Measurements from ENCODE around the gene ANXA10.

DNA sequence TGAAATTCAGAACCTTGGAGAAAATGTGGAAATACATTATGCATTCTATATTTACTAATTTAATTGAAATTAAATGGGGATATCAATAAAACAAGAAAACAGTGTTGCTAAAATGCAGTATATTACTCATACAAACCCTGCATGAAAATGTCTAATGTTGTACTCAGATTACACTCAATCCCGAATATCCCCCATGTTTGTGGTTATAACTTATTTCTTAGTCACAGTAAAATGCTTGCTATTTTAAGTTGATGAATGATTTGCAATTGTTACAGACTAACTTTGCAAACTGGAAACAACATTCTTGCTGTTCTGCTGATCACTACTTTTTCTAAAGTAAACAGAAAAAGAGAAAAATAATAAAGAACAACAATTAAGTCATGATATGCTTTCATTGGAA, 33.1 kb upstream of the ANXA10 start:
- TF ChIP-seq, protein P1, sequence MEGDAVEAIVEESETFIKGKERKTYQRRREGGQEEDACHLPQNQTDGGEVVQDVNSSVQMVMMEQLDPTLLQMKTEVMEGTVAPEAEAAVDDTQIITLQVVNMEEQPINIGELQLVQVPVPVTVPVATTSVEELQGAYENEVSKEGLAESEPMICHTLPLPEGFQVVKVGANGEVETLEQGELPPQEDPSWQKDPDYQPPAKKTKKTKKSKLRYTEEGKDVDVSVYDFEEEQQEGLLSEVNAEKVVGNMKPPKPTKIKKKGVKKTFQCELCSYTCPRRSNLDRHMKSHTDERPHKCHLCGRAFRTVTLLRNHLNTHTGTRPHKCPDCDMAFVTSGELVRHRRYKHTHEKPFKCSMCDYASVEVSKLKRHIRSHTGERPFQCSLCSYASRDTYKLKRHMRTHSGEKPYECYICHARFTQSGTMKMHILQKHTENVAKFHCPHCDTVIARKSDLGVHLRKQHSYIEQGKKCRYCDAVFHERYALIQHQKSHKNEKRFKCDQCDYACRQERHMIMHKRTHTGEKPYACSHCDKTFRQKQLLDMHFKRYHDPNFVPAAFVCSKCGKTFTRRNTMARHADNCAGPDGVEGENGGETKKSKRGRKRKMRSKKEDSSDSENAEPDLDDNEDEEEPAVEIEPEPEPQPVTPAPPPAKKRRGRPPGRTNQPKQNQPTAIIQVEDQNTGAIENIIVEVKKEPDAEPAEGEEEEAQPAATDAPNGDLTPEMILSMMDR (IDR thresholded peaks at IDR 0.05), result no peak
- no peak for TF ChIP-seq CREB1 (CRISPR knock-in tag; IDR thresholded peaks at IDR 0.05)

Measured in WTC11 (cell line).